ENCODE measurements around the gene TAGLN2. TPM values are rescaled to one million over a fixed set of nuclear protein-coding genes. Genes with fewer than 3 reads are reported as not detected.

The TAGLN2 gene
- polyA plus RNA-seq, 3 donors, result 658 to 1,259 (median 918) TPM

- H3K79me2 ChIP-seq (ENCODE audit: insufficient read depth, low read length), result peaks cover 71% of the 10 kb centered on the region
- peak overlapping the region; percentile 96 to 97 for H3K4me3 Mint-ChIP-seq
- 60% methylated on average over 4 of the region's 8 CpGs for WGBS (ENCODE audit: insufficient coverage)
- peaks cover 44% of the 10 kb centered on the region for H4K20me1 ChIP-seq (ENCODE audit: insufficient read depth, low read length)
- no peaks in the 10 kb centered on the region for H3K9me3 ChIP-seq (replicated peaks in 1 of 2; ENCODE audit: control insufficient read depth in 1 of 2, insufficient read depth in 1 of 2, low read length in 2 of 2)
- H3K27ac ChIP-seq (ENCODE audit: low read depth in 1 of 2, low read length in 2 of 2), result peak overlapping the region; percentile 95 to 99
- peaks cover 4 to 20% (median 6%) of the 10 kb centered on the region in 3 donors for H3K27me3 Mint-ChIP-seq (ENCODE audit: low read depth in 3 of 3)
- H2AFZ ChIP-seq (ENCODE audit: insufficient read depth, low read depth, low read length, poor library complexity, severe bottlenecking), result no peak overlapping the region
- peak overlapping the region; percentile 78 for H3K4me2 ChIP-seq (replicated peaks; ENCODE audit: extremely low read depth, low read length, poor library complexity, severe bottlenecking)
- no peak for TF ChIP-seq CTCF (IDR thresholded peaks at IDR 0.05)
- H3K9me3 Mint-ChIP-seq, result peaks cover 0 to 3% (median 0%) of the 10 kb centered on the region in 7 donors
- intact Hi-C loops (cut with micrococcal nuclease), result loop anchor here in 1 of 2 donors (10.0 kb wide), 1 partner anchor 422 kb away; the partner anchor contains the start of genes COPA and NCSTN
- H3K4me3 ChIP-seq (replicated peaks in 1 of 3; ENCODE audit: low read depth in 2 of 3, low read length in 3 of 3), result peak overlapping the region; percentile 76 to 96 (median 94)
- peak overlapping the region; percentile 97 to 100 (median 100) for H3K27ac Mint-ChIP-seq
- DNase-seq, result peak; percentile 33 to 43 (median 34)
- no peaks in the 10 kb centered on the region for H3K27me3 ChIP-seq (ENCODE audit: control insufficient read depth in 2 of 2, insufficient read depth in 2 of 2, low read length in 2 of 2)
- peak overlapping the region; percentile 100 for H3K9ac ChIP-seq (ENCODE audit: insufficient read depth, low read length, poor library complexity, severe bottlenecking)
- peaks cover 31 to 34% of the 10 kb centered on the region in 2 donors for H3K36me3 ChIP-seq (replicated peaks in 1 of 2; ENCODE audit: control insufficient read depth in 1 of 2, insufficient read depth in 2 of 2, low read length in 2 of 2)
- peaks cover 42% of the 10 kb centered on the region for H3K4me1 Mint-ChIP-seq
- peaks cover 46 to 52% of the 10 kb centered on the region in 2 donors for H3K36me3 Mint-ChIP-seq
- H3K4me1 ChIP-seq (ENCODE audit: control insufficient read depth in 1 of 2, insufficient read depth in 2 of 2, low read length in 2 of 2), result peaks cover 39 to 43% of the 10 kb centered on the region in 2 donors
These were observed 2.6 kb downstream of the TAGLN2 start for GRCh38 chr1:159922511-159923202.

- 14% methylated on average over 11 of the region's 18 CpGs for WGBS (ENCODE audit: insufficient coverage)
- Mint-ChIP-seq H3K4me3 (peak overlapping the region; percentile 96 to 97), H3K27ac (peak overlapping the region; percentile 97 to 100 (median 100)), H3K27me3 (ENCODE audit: low read depth in 3 of 3) (peaks cover under 1 to 18% (median 1%) of the 10 kb centered on the region in 3 donors), H3K9me3 (peaks cover 0 to 3% (median 0%) of the 10 kb centered on the region in 7 donors), H3K4me1 (peaks cover 44% of the 10 kb centered on the region), H3K36me3 (peaks cover 51 to 59% of the 10 kb centered on the region in 2 donors)
- TF ChIP-seq CTCF (IDR thresholded peaks at IDR 0.05), result no peak
- H3K36me3 ChIP-seq (replicated peaks in 1 of 2; ENCODE audit: control insufficient read depth in 1 of 2, insufficient read depth in 2 of 2, low read length in 2 of 2), result peaks cover 35 to 40% of the 10 kb centered on the region in 2 donors
- H4K20me1 ChIP-seq (ENCODE audit: insufficient read depth, low read length), result peaks cover 49% of the 10 kb centered on the region
- peak in 2 of 3 donors; percentile 39 to 66 for DNase-seq
- H3K27me3 ChIP-seq (ENCODE audit: control insufficient read depth in 2 of 2, insufficient read depth in 2 of 2, low read length in 2 of 2), result no peaks in the 10 kb centered on the region
- H2AFZ ChIP-seq (ENCODE audit: insufficient read depth, low read depth, low read length, poor library complexity, severe bottlenecking), result no peak overlapping the region
- intact Hi-C loops (cut with micrococcal nuclease), result loop anchor here in 1 of 2 donors (10.0 kb wide), 1 partner anchor 423 kb away; the partner anchor contains the start of genes COPA and NCSTN
- H3K4me1 ChIP-seq (ENCODE audit: control insufficient read depth in 1 of 2, insufficient read depth in 2 of 2, low read length in 2 of 2), result peaks cover 39 to 43% of the 10 kb centered on the region in 2 donors
- H3K9me3 ChIP-seq (replicated peaks in 1 of 2; ENCODE audit: control insufficient read depth in 1 of 2, insufficient read depth in 1 of 2, low read length in 2 of 2), result no peaks in the 10 kb centered on the region
- peak overlapping the region; percentile 78 for H3K4me2 ChIP-seq (replicated peaks; ENCODE audit: extremely low read depth, low read length, poor library complexity, severe bottlenecking)
- peak overlapping the region; percentile 100 for H3K9ac ChIP-seq (ENCODE audit: insufficient read depth, low read length, poor library complexity, severe bottlenecking)
- peak overlapping the region; percentile 95 to 99 for H3K27ac ChIP-seq (ENCODE audit: low read depth in 1 of 2, low read length in 2 of 2)
- H3K4me3 ChIP-seq (replicated peaks in 1 of 3; ENCODE audit: low read depth in 2 of 3, low read length in 3 of 3), result peak overlapping the region; percentile 76 to 96 (median 94)
- H3K79me2 ChIP-seq (ENCODE audit: insufficient read depth, low read length), result peaks cover 71% of the 10 kb centered on the region
These were observed 3.4 kb downstream of the TAGLN2 start for GRCh38 chr1:159921700-159922504.

All from CD14-positive monocyte (primary cell).